Fibroblast of lung (primary cell): Measurements from ENCODE around the gene TRAPPC5.

Experiments used
- EZH2 ChIP-seq: IDR thresholded peaks from 2 replicates; pipeline ENCODE4 v1.5.1; 2012; ENCODE audit warnings: low read length, control low read depth, mild to moderate bottlenecking; ENCODE audit errors: missing control alignments
- TF ChIP-seq, protein P1 (sequence below), 2 donors: IDR thresholded peaks in 1 of 2; conservative IDR thresholded peaks in 1 of 2; 1 replicate in 1 of 2; 2 replicates in 1 of 2; pipeline ENCODE4 v1.5.1; 2011 to 2012; ENCODE audit warnings: low read length in 2 of 2, control low read depth in 1 of 2, inconsistent platforms in 1 of 2, low read depth in 1 of 2, mild to moderate bottlenecking in 1 of 2

DNA sequence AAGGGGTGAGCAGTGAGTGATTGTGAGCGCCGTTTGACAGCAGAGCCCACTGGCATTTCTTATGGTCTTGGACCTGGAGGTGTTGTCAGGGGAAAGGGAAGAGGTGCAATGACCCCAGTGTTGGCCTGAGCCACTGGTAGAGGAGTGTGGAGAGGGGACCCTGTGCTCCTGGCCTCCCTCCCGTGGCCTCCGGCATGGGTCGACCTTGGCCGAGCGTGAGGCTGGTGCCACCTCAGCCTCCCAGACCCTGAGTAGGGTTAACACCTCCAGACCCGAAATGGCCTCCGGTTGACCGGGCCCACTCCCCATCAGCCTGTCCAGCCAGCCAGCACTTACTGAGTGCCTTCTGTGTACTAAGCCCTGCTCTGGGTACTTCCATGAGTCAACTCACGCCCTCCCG, 6.5 kb downstream of the TRAPPC5 start:
- TF ChIP-seq, protein P1, sequence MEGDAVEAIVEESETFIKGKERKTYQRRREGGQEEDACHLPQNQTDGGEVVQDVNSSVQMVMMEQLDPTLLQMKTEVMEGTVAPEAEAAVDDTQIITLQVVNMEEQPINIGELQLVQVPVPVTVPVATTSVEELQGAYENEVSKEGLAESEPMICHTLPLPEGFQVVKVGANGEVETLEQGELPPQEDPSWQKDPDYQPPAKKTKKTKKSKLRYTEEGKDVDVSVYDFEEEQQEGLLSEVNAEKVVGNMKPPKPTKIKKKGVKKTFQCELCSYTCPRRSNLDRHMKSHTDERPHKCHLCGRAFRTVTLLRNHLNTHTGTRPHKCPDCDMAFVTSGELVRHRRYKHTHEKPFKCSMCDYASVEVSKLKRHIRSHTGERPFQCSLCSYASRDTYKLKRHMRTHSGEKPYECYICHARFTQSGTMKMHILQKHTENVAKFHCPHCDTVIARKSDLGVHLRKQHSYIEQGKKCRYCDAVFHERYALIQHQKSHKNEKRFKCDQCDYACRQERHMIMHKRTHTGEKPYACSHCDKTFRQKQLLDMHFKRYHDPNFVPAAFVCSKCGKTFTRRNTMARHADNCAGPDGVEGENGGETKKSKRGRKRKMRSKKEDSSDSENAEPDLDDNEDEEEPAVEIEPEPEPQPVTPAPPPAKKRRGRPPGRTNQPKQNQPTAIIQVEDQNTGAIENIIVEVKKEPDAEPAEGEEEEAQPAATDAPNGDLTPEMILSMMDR (conservative IDR thresholded peaks at IDR 0.05 in 1 of 2, IDR thresholded peaks at IDR 0.05 in 1 of 2; ENCODE audit: low read depth in 1 of 2, low read length in 2 of 2), result no peak
- no peak for TF ChIP-seq EZH2
